Suprapubic skin (tissue), 4 donors: Measurements from ENCODE around the gene VSX1. TPM values are rescaled to one million over a fixed set of nuclear protein-coding genes. Genes with fewer than 3 reads are reported as not detected.

ENCODE experiments used
- DNase-seq, 2 donors: peaks; one replicate each; pipeline ENCODE4 v3.0.0-alpha.2; 2019; ENCODE audit warnings: low spot score in 2 of 2
- H3K27ac ChIP-seq: fragments of 200-600 bp; sonication (generic); one replicate; pipeline ENCODE4 v1.5.1; 2019
- H3K27me3 ChIP-seq: fragments of 200-600 bp; sonication (generic); one replicate; pipeline ENCODE4 v1.5.1; 2019
- H3K36me3 ChIP-seq: fragments of 200-600 bp; sonication (generic); one replicate; pipeline ENCODE4 v1.5.1; 2019
- H3K4me1 ChIP-seq: fragments of 200-600 bp; sonication (generic); one replicate; pipeline ENCODE4 v1.5.1; 2019
- H3K4me3 ChIP-seq: fragments of 200-600 bp; sonication (generic); one replicate; pipeline ENCODE4 v1.5.1; 2019; ENCODE audit warnings: mild to moderate bottlenecking
- H3K9me3 ChIP-seq: fragments of 200-600 bp; sonication (generic); one replicate; pipeline ENCODE4 v1.5.1; 2019
- EP300 ChIP-seq: sonication (generic); formaldehyde crosslinking; IDR thresholded peaks from one replicate; pipeline ENCODE4 v1.6.1; 2017; ENCODE audit warnings: antibody characterized with exemption
- POLR2A ChIP-seq, 2 donors: fragments of 450-650 bp; IDR thresholded peaks; one replicate each; pipeline ENCODE4 v1.6.1; 2017; ENCODE audit warnings: antibody characterized with exemption in 2 of 2, mild to moderate bottlenecking in 2 of 2, moderate library complexity in 2 of 2
- POLR2AphosphoS5 ChIP-seq, 3 donors: sonication (generic); formaldehyde crosslinking; IDR thresholded peaks; one replicate each; pipeline ENCODE4 v1.6.1; 2017; ENCODE audit warnings: antibody characterized with exemption in 3 of 3
- WGBS: methylation state at CpG from one replicate; pipeline ENCODE4 v1.1.5; 2018; 5-methylcytosine and 5-hydroxymethylcytosine counted together
- total RNA-seq, 4 donors: library from RNA; depleted of rRNA; stranded (reverse); fragments of >200 nt; gene quantifications; one replicate each; pipeline ENCODE4 v1.1.0, GENCODE V29; 2016
- TF ChIP-seq, protein P1 (sequence below), 2 donors: fragments of 200-600 bp in 1 of 2; fragments of 450-650 bp in 1 of 2; sonication (generic) in 1 of 2; IDR thresholded peaks; one replicate each; pipeline ENCODE4 v1.5.1; 2016 to 2019; ENCODE audit warnings: antibody characterized with exemption in 2 of 2, mild to moderate bottlenecking in 1 of 2, moderate library complexity in 1 of 2

VSX1 gene
- total RNA-seq, 4 donors from 2014 or later, result not detected

DNA sequence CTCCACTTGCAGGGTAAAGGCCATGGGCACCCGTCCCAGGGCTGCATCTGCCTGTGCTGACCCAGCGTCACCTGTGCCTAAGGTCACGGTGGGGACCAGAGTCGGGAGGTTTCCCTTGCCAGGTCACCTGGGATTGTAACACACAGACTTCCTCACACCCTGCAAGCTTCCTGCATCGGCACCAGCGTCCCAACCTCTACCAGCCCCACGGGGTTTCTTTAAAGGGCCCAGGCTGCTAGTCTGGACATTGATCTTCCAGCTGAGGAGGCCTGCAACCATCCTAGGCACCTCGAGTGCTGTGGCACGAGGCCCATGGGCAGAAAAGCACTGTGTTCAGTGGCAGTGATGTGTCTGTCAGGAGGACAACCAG, 36.6 kb downstream of the VSX1 start:
- peaks cover 17% of the 10 kb centered on the region for H3K36me3 ChIP-seq
- H3K4me1 ChIP-seq, result peaks cover 80% of the 10 kb centered on the region
- H3K4me3 ChIP-seq, result no peak overlapping the region
- no peak for TF ChIP-seq POLR2A (IDR thresholded peaks at IDR 0.05)
- TF ChIP-seq, protein P1, sequence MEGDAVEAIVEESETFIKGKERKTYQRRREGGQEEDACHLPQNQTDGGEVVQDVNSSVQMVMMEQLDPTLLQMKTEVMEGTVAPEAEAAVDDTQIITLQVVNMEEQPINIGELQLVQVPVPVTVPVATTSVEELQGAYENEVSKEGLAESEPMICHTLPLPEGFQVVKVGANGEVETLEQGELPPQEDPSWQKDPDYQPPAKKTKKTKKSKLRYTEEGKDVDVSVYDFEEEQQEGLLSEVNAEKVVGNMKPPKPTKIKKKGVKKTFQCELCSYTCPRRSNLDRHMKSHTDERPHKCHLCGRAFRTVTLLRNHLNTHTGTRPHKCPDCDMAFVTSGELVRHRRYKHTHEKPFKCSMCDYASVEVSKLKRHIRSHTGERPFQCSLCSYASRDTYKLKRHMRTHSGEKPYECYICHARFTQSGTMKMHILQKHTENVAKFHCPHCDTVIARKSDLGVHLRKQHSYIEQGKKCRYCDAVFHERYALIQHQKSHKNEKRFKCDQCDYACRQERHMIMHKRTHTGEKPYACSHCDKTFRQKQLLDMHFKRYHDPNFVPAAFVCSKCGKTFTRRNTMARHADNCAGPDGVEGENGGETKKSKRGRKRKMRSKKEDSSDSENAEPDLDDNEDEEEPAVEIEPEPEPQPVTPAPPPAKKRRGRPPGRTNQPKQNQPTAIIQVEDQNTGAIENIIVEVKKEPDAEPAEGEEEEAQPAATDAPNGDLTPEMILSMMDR (IDR thresholded peaks at IDR 0.05), result no peak
- TF ChIP-seq EP300, result no peak
- no peak for TF ChIP-seq POLR2AphosphoS5 (IDR thresholded peaks at IDR 0.05)
- H3K27me3 ChIP-seq, result no peaks in the 10 kb centered on the region
- H3K27ac ChIP-seq, result no peak overlapping the region
- WGBS, result 72% methylated on average over 6 of the region's 9 CpGs
- no peaks in the 10 kb centered on the region for H3K9me3 ChIP-seq
- peak in 1 of 2 donors; percentile 45 for DNase-seq

DNA sequence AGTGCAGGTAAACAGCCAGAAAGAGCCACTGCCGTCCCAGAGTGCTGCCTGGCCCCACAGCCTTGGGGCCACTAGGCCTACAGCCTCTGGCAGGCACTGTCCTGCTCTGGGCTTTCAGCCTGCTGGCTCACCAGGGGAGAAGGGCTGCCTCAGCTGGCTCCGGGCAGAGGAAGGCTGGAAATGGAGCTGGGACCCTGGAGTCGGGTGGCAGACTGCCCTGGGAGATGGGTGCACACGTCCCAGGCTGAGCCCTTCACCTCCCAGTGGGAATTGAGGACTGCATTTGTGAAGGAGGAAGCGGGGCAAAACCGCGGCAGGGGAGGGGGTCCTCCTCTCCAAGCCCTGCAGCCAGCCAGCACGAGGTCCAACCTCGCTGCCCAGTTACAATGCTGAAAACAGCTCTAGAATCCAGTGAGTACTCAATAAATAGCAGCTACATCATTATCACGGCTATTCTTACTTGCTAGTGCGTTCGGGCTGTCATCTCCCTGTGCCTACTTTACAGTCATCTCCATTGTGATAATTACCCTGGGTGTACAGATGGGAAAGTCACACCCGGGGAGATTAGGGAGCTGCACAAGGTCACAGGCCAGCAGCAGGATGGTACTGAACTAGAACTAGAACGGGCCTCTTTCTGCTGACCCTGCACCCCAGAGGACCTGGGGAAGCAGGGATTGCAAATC, 37.1 kb downstream of the VSX1 start:
- 76% methylated on average over 13 of the region's 14 CpGs for WGBS
- TF ChIP-seq POLR2AphosphoS5 (IDR thresholded peaks at IDR 0.05), result no peak
- no peak for TF ChIP-seq POLR2A (IDR thresholded peaks at IDR 0.05)
- TF ChIP-seq EP300, result no peak
- TF ChIP-seq, protein P1 (IDR thresholded peaks at IDR 0.05), result no peak
- Histone ChIP-seq H3K4me3 (no peak overlapping the region), H3K4me1 (peaks cover 81% of the 10 kb centered on the region), H3K36me3 (peaks cover 17% of the 10 kb centered on the region), H3K27me3 (no peaks in the 10 kb centered on the region), H3K9me3 (no peaks in the 10 kb centered on the region), H3K27ac (no peak overlapping the region)
- DNase-seq, result peak in 1 of 2 donors; percentile 52

DNA sequence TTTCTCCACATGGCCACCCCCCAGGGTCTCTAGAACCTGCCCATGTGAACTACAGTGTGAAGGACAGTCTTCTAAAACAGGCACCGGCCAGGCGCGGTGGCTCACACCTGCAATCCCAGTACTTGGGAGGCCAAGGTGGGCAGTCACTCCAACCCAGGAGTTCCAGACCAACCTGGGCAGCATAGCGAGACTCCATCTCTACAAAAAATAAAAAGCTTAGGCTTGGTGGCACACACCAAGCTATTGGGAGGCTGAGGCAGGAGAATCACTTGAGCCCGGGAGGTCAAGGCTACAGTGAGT, 37.7 kb downstream of the VSX1 start:
- DNase-seq, result no peak
- H3K27me3 ChIP-seq, result no peaks in the 10 kb centered on the region
- no peak overlapping the region for H3K27ac ChIP-seq
- TF ChIP-seq POLR2A (IDR thresholded peaks at IDR 0.05) (no peak), EP300 (no peak), POLR2AphosphoS5 (IDR thresholded peaks at IDR 0.05) (no peak)
- TF ChIP-seq, protein P1 (IDR thresholded peaks at IDR 0.05), result no peak
- no peak overlapping the region for H3K4me3 ChIP-seq
- H3K4me1 ChIP-seq, result peaks cover 81% of the 10 kb centered on the region
- no peaks in the 10 kb centered on the region for H3K9me3 ChIP-seq
- peaks cover 17% of the 10 kb centered on the region for H3K36me3 ChIP-seq
- WGBS, result 97% methylated on average over 5 of the region's 5 CpGs

DNA sequence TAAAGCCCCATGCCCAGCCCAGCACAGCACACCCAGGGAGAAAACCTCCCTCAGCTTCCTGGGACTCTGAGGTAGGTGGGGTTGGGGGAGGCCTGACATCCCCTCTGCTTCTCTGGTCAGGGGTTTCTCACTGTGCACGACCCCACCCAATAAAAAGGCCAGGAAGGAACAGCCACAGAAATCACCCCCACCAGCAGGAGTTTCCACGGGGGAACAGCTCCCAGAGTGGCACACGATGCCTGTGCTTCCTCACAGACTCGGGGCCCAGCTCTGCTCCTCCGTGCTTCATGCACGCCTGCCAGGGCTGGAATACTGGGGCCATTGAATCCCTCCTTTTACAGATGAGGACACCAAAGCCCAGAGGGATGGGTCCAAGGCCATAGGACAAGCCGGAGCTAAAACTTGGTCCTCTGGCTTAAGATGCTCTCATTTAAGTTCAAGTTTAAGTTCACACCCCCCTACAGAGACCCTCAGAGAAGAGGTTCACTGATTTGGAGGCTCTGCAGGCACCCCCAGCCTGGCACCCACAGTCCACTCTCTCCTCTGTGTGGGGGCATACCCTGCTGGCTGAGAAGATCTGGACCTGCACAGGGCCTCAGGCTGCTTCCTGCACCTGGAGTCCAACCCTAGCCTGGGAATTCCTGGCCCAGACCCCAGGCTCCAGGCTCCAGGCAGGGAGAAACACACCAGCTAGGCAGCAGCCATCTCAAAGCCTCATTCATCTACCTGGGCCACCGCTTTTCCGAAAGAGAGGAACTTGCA, 38.3 kb downstream of the VSX1 start:
- peak in 1 of 2 donors; percentile 49 for DNase-seq
- TF ChIP-seq POLR2AphosphoS5 (IDR thresholded peaks at IDR 0.05) (no peak), POLR2A (IDR thresholded peaks at IDR 0.05) (no peak), EP300 (no peak)
- TF ChIP-seq, protein P1 (IDR thresholded peaks at IDR 0.05), result no peak
- Histone ChIP-seq H3K9me3 (no peaks in the 10 kb centered on the region), H3K4me1 (peaks cover 81% of the 10 kb centered on the region), H3K36me3 (peaks cover 17% of the 10 kb centered on the region), H3K27ac (peak overlapping the region; percentile 48), H3K27me3 (no peaks in the 10 kb centered on the region), H3K4me3 (no peak overlapping the region)
- 48% methylated on average over 7 of the region's 9 CpGs for WGBS
